Ureter (tissue), 1 donor: ENCODE data around the gene KIAA2012. TPM values are rescaled to one million over a fixed set of nuclear protein-coding genes. Genes with fewer than 3 reads are reported as not detected.
A peak's percentile ranks its signal among the peaks of the same experiment; 100 is the strongest.

ENCODE experiments used
- DNase-seq: peaks from one replicate; pipeline ENCODE4 v3.0.0-alpha.2; 2020; ENCODE audit warnings: low spot score
- total RNA-seq: library from RNA; stranded (reverse); gene quantifications from one replicate; pipeline ENCODE4 v1.2.4, GENCODE V29; 2023
- donor health status: DM: yes; HTN: yes; CAD: no.

Gene KIAA2012
- total RNA-seq = not detected

DNA sequence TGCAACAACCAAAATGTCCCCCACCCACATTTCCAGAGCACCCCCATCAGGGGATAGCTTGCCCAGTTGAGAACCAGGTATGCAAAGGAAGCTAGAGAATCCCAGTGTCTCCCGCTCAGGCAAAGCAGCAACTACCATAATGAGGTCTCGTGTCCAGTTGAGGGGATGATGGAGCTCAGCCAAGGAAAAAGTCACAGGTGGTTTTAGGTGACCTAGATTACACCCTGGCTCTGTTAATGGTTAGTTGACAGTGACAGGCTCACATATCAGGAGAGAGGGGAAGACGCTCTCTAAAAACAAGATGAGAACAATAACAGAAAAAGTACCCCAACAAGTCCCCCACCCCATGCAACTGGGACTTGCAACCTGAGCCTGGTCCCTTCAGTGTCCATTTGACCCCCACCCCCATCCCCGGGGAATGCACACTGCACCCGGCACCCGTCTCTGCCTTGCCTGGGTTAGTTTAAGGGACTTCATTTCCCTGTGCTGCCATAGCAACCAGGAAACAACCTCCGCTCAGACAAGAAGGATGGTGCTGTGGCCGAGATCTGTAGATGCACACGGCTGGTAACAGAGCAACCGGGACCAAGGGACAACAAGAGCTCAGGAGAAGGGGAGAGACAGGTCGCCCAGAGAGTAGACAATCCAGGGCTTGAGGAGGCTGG is at the start of gene KIAA2012:
KIAA2012 (plus strand) TSS at position 519 of the 665 bp plus-strand sequence. CDS start 373 bp downstream, outside the sequence.
- DNase-seq = no peak

DNA sequence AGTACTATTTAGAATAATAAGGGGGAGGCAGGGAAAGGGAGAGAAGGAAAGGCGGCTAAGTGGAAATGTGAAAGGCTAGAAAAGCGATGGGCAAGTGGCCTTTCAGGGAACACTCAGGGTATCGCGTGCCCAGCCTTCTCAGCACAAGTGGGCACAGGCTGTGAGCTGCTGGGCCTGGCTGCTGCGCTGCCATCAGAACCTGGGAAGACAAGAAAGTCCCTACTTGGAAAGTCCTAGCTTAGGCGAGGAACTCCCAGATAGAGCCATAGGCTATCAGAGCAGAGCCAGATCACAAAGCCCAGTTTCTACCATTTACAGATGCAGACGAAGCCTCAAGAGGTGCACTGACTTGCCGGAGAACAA is 49.2 kb upstream of the KIAA2012 start:
- peak; percentile 22 for DNase-seq

DNA sequence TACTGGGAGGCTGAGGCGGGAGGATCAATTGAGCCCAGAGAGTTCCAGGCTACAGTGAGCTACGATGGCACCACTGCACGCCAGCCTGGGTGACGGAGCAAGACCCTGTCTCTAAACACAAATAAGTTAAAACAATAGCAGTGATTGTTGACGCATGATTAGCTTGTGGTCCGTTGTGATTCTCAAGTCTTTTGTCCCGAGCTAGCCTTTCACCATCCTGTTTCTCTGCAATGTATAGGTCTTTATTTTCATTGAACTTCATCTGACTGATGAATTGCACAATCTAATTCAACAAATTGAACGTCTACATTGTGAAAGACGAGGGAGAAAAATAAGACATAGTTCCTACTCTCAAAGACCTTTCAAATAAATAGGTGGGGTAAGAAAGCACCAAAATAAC is 48.2 kb upstream of the KIAA2012 start:
- no peak for DNase-seq

DNA sequence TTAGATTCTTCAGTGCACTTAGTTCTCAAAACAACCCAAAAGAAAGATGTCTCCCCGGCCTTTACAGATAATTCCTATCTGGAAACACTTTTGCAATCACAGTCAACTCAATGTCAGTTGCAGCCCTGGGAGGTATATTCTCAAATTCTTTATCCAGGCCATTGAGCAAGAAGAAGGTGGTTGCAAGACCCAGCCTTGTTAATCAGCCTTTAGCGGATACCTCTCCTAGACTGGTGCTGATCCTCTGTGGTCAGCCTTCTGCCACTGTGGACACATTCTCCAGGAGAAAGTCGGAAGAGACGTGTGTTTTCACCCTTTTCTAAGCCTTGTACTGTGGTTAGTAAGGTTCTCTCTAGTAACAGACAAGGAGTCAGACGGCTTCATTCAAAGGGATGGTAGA is 47.2 kb upstream of the KIAA2012 start:
- DNase-seq = peak; percentile 5

DNA sequence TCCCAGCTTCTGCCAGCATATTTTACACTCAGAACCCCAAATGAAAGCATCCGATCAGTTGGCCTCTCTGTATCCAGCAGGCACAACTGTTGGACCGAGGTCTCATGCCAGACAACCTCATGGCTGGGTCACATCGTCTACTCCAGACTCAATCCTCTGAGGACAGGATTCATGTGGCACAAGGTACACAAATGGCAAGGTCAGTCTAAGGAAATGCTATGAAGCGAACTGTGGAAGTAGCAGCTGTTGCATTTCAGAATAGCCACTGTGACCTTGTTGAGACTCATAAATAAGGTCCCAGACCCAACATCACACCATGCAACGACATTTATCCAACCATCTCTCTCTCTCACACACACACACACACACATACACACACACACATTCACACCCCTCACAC is 46.5 kb upstream of the KIAA2012 start:
- DNase-seq = no peak

DNA sequence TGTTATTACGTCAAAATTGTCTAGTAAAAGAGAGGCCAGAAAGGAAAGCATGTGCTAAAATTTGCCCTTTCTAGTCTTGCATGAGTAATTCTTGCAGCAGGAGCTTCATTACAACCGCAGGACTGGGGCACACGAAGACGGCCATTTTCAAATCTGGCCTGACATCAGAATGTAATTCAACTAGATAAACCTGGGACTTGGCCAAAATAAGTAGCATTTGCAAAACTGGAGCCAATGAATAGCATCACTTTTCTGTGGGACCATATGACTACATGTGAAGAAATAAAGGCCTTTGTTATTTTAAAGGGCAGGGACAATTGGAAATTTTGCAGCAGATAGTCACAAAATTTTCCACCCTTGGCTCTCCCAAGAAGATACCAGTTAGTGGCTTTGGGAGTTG is 42.4 kb upstream of the KIAA2012 start:
- DNase-seq = no peak

DNA sequence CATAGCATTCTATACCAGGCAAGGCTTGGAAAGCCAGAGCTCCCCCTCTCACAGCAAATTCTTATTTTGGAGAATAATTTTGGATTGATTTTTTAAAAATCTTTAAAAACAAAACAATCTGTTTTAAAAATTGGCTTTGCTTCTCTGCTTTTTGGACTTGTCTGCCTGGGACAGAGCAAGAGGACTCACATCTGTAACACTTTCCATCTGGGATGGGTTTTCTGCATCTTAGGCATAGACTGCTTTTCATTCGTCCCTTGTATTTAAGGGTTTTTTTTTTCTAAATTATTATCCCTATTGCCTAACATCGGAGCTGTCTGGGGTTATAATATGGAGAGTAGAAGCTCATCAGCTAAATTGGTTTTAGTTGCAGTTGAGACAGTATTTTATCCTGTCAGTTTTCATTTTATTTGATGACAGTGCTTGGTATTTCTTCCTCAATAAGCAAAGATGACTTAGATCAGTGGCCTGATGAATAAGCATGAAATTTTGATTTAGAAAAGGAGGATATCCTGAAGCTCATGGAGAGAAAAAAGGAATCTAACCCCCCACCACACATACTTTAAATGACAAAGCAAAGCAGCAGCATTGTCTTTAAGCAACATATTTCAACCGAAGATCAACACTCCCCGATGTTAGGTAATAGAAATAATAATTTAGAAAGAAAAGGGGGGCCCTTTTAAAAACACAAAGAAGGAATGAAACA is 41.7 kb upstream of the KIAA2012 start:
- DNase-seq = no peak

DNA sequence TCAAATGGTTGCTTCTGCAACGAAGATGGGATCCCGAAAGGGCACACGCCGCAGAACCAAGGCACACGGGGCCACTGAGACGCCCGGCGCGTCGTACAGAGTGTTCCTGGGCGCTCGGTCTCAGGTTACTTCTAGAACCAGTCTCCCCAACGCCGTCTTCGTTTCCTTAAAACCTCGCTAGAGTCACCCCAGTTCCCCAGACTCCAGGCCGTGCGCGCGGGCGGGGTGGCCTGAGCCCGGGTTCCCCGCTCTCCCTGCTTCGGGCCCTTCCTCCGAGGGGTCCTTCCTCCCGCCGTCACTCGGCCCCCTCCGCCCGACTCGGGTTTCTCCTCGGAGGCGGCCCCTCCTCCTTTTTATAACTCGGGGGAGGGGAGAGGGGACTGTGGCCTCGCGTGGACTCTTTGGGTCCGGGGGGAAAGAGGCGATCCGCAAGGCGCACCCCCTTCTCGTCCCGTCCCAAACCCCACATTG is 40.2 kb upstream of the KIAA2012 start:
- DNase-seq = peak; percentile 72

DNA sequence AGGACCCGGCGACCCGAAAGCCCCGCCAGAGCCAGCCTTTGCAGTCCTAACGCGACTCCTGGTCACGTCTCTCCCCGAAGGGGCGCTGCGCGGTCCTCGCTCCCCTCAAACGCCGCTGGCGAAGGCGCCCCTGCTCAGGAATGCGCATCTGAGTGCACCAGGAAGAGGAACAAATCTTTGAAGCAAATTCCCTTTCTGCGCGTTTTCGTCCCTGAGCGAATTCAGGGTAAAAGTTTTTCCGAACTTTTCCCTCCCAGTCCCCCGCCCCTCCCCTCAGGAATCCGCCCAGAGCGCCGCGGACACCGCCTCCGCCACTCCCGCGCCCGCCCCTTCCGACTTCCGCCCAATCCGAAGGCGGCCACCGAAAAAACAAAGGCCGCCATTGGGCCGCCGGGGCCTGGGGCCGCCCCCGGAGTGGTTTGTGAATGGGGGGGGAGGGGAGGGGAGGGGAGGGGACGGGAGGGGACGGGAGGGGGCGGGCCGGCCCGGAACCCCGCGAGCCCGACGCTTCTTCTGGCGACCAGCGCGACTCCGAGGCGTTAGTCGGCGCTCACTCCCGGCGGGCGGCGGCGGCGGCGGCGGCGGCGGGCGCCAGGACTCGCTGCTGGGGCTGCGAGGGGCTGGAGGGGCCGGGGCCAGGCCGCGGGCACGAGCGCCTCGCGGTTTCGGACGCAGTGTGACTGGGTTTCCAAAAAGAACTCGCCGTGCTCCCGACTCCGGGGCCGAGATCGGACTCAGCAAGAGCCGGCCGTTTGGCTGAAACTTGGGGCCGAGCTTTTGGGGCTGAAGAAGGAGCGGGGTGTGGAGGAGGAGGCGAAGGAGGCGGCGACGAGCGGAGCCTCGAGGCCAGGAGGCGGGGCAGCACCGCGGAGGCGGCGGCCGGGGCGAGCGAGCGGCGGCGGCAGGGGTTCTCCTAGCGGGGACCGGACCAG is 39.5 kb upstream of the KIAA2012 start, which contains the start of gene FZD7:
FZD7 (plus strand) TSS at position 539 of the 932 bp plus-strand sequence. CDS start 793 bp downstream, outside the sequence.
- peak; percentile 97 for DNase-seq

DNA sequence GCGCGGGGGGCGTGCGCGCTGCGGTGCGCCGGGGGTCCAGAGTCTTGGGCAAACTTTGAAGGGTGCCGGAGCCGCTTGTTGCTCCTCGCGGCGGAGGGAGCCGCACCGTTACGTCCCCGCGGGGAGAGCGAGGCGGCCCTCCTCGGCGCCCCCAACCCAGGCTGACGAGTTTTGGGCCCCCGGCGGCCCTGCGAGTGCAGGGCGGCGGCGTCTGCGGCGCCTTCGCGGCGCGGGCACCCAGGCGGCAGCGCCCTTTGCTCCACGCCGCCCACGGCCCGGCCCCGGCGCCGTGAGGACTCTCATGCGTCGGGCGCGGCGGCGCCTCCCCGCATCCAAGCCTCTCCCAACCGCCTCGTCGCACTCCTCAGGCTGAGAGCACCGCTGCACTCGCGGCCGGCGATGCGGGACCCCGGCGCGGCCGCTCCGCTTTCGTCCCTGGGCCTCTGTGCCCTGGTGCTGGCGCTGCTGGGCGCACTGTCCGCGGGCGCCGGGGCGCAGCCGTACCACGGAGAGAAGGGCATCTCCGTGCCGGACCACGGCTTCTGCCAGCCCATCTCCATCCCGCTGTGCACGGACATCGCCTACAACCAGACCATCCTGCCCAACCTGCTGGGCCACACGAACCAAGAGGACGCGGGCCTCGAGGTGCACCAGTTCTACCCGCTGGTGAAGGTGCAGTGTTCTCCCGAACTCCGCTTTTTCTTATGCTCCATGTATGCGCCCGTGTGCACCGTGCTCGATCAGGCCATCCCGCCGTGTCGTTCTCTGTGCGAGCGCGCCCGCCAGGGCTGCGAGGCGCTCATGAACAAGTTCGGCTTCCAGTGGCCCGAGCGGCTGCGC is 38.6 kb upstream of the KIAA2012 start:
- DNase-seq = peak; percentile 48

DNA sequence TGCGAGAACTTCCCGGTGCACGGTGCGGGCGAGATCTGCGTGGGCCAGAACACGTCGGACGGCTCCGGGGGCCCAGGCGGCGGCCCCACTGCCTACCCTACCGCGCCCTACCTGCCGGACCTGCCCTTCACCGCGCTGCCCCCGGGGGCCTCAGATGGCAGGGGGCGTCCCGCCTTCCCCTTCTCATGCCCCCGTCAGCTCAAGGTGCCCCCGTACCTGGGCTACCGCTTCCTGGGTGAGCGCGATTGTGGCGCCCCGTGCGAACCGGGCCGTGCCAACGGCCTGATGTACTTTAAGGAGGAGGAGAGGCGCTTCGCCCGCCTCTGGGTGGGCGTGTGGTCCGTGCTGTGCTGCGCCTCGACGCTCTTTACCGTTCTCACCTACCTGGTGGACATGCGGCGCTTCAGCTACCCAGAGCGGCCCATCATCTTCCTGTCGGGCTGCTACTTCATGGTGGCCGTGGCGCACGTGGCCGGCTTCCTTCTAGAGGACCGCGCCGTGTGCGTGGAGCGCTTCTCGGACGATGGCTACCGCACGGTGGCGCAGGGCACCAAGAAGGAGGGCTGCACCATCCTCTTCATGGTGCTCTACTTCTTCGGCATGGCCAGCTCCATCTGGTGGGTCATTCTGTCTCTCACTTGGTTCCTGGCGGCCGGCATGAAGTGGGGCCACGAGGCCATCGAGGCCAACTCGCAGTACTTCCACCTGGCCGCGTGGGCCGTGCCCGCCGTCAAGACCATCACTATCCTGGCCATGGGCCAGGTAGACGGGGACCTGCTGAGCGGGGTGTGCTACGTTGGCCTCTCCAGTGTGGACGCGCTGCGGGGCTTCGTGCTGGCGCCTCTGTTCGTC is 37.7 kb upstream of the KIAA2012 start:
- DNase-seq = peak; percentile 66

DNA sequence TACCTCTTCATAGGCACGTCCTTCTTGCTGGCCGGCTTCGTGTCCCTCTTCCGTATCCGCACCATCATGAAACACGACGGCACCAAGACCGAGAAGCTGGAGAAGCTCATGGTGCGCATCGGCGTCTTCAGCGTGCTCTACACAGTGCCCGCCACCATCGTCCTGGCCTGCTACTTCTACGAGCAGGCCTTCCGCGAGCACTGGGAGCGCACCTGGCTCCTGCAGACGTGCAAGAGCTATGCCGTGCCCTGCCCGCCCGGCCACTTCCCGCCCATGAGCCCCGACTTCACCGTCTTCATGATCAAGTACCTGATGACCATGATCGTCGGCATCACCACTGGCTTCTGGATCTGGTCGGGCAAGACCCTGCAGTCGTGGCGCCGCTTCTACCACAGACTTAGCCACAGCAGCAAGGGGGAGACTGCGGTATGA is 37.1 kb upstream of the KIAA2012 start:
- no peak for DNase-seq

DNA sequence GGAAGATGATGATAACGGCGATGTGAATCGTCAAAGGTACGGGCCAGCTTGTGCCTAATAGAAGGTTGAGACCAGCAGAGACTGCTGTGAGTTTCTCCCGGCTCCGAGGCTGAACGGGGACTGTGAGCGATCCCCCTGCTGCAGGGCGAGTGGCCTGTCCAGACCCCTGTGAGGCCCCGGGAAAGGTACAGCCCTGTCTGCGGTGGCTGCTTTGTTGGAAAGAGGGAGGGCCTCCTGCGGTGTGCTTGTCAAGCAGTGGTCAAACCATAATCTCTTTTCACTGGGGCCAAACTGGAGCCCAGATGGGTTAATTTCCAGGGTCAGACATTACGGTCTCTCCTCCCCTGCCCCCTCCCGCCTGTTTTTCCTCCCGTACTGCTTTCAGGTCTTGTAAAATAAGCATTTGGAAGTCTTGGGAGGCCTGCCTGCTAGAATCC is 36.4 kb upstream of the KIAA2012 start:
- no peak for DNase-seq

DNA sequence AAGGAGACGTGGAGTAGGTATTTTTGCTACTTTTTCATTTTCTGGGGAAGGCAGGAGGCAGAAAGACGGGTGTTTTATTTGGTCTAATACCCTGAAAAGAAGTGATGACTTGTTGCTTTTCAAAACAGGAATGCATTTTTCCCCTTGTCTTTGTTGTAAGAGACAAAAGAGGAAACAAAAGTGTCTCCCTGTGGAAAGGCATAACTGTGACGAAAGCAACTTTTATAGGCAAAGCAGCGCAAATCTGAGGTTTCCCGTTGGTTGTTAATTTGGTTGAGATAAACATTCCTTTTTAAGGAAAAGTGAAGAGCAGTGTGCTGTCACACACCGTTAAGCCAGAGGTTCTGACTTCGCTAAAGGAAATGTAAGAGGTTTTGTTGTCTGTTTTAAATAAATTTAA is 36.0 kb upstream of the KIAA2012 start:
- no peak for DNase-seq

DNA sequence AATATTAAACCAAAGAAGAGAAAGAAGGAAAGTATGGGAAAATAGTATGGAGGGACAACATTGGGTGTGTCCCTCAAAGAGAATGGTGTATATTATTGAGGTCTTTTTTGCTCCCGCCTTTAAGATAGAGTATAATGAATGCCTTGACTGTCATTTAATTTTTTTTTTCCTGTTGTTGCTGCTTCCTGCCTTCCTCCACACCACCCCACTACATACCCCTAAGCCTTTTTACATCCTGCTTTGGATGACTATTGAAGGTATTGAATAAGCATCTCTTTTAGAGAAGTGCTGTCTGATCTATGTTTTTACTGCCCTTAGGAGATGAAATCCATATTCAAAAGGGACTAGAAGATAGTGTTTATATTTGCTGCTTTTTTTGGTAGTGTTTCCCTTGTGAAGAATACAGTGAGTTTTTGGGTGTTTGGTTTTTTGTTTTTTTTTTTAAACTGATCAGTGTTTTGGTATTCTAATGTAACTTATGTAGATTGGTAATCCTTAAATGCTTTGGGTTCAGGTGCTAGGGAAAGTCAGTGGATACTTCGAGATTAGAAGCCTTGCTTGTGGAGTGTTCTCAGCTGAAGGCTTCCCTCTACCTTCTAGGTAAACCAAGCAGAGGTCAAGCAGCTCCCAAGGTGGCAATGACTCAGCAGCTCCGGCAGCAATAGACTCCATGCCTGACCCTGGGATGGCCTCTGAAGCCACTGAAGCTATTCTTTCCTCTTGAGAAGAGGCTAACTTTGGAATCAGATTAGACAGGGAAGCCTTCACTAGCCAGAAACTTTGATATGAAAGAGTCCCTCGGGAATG is 34.4 kb upstream of the KIAA2012 start:
- DNase-seq = no peak

DNA sequence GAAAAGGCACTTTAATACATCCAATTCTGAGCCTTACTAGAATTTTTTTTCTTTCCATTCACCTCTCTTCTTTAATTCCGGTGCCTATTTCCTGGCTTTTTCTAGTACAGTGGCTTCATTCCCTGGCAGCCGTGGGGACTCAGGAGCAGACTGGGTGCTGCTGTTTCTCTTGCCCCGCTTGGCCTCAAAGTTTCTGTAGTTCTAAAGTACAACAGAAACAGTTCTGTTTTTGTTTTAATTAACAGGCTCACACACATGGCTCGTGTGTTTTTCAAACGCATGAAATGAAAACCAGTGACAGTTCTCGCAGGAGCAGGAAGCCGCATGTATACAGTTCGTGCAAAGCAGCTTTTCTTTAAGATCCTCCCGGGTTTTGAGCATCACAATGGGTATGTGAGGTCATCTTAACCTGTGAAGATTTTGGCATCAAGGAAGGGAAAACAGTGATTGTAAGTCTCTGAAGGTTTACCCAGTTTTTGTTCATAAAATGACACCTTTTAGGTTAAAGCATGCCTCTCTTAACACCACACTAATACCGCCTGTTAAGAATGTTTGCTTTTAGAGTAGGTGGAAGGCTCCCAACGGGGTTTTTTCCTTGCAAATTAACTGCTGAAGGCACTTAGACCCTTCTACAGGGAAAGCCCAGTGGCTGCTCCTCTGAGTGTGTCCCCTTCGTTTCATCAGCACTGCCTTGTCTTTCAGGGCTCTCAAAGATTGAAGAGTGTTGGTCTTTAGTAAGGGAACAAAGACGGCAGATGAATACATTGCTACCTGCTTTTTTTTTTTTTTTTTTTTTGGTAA is 33.6 kb upstream of the KIAA2012 start:
- no peak for DNase-seq

DNA sequence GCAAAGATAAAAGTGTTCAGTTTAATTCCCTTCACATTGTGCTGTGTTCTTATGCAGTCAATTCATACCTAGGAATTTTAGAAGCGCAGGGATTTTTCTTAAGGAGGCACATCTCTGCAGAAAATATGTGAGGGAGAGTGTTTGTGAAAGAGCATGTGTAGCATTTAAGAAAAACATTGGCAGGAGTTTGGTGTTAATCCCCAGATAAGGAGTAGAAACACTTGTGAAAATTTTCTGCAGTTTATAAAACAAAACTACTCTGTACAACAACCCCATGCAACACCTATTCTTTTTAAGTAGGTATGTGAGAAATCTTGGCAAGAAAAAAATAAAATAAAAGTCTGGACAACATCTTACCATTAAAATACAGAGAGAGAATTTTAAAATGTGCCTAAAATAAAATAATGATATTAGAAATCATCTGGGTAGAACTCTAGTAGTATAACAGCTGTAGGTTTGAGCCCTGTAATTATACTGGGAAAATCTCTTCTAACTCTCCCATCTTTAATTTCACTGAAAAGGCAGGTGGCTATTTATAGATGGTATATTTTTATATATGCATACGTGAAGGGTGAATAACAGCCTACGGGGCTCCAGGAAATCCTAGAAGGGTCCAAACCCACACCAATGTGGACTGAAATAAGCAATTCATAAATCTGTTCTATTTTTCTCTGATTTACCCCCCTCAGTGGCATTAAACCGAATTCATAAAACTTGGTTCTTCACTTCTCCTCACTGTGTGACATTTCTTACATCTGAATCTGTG is 32.8 kb upstream of the KIAA2012 start:
- DNase-seq = no peak

DNA sequence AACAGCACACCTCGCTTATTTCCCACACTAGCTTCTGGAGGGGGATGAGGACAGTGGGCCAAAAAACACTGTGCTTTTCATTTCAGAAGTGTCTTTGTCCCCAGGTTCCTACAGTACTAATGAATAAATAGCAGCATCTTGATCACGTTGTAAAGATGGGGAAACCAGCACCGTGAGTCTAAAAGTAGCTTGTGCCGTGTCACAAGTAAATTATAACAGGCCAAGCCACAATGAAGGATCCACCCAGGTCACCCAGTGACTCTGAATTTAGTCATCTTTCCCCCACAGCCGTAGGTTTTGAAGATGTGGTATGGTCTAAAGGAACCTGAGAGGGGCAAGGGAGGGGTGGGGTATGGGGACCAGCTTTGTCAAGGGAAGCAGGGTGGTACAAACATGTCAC is 30.6 kb upstream of the KIAA2012 start:
- DNase-seq = no peak
